CD4-positive, alpha-beta T cell treated with Interleukin-2 at 100 ng/mL for 4 hours (primary cell): ENCODE data around the gene UPB1.

Source experiments
- DNase-seq: peaks from one replicate; pipeline ENCODE4 v3.0.0-alpha.2; 2020; ENCODE audit warnings: low spot score

UPB1 gene

GRCh38 chr22:24566899-24567511 is 71.9 kb downstream of the UPB1 start:
- no peak for DNase-seq

- DNase-seq = no peak
Observed at GRCh38 chr22:24567668-24568067, 72.5 kb downstream of the UPB1 start.

GRCh38 chr22:24571266-24571665 is 76.1 kb downstream of the UPB1 start:
- no peak for DNase-seq

- DNase-seq = no peak
Observed at GRCh38 chr22:24576778-24577177, 81.6 kb downstream of the UPB1 start.
